Peyer's patch (tissue), 4 donors: Measurements from ENCODE around the gene NTN4. TPM values are rescaled to one million over a fixed set of nuclear protein-coding genes. Genes with fewer than 3 reads are reported as not detected.
"Not testable (repeated sequence)": the region's sequence is repeated elsewhere in the genome, so short reads cannot be mapped to it uniquely, and the experiment has no call there.

ENCODE experiments used
- DNase-seq, 3 donors: peaks; one replicate each; pipeline ENCODE4 v3.0.0-alpha.2; 2017 to 2019
- H3K27ac ChIP-seq, 4 donors: fragments of 200-600 bp; sonication (generic); one replicate each; pipeline ENCODE4 v1.5.1; 2016 to 2019
- H3K27me3 ChIP-seq, 2 donors: fragments of 200-600 bp; sonication (generic); one replicate each; pipeline ENCODE4 v1.5.1; 2019
- H3K36me3 ChIP-seq, 3 donors: fragments of 200-600 bp; sonication (generic); one replicate each; pipeline ENCODE4 v1.5.1; 2016 to 2019
- H3K4me1 ChIP-seq, 4 donors: fragments of 200-600 bp; sonication (generic); one replicate each; pipeline ENCODE4 v1.5.1; 2016 to 2019
- H3K4me3 ChIP-seq, 4 donors: fragments of 200-600 bp; sonication (generic); 1 replicate in 3 of 4; 2 replicates in 1 of 4; pipeline ENCODE4 v1.5.1; 2016 to 2019; ENCODE audit warnings: mild to moderate bottlenecking in 1 of 4
- H3K9me3 ChIP-seq, 4 donors: fragments of 200-600 bp; sonication (generic); one replicate each; pipeline ENCODE4 v1.5.1; 2016 to 2019; ENCODE audit warnings: mild to moderate bottlenecking in 1 of 4
- POLR2A ChIP-seq, 2 donors: fragments of 450-650 bp; IDR thresholded peaks; one replicate each; pipeline ENCODE4 v1.5.1; 2017; ENCODE audit warnings: antibody characterized with exemption in 2 of 2, mild to moderate bottlenecking in 2 of 2, moderate library complexity in 2 of 2
- total RNA-seq, 4 donors: library from RNA; depleted of rRNA; stranded (reverse); fragments of >200 nt; gene quantifications; one replicate each; pipeline ENCODE4 v1.1.0, GENCODE V29; 2016
- TF ChIP-seq, protein P1 (sequence below), 6 experiments: fragments of 450-650 bp in 4 of 6; fragments of 200-600 bp in 2 of 6; sonication (generic) in 1 of 6; IDR thresholded peaks; one replicate each; pipeline ENCODE4 v1.5.1; 2017 to 2019; ENCODE audit warnings: antibody characterized with exemption in 6 of 6, mild to moderate bottlenecking in 3 of 6, moderate library complexity in 1 of 6

NTN4 gene
- total RNA-seq, 4 donors from 2014 or later: 12.3 to 20.6 (median 16.6) TPM

DNA sequence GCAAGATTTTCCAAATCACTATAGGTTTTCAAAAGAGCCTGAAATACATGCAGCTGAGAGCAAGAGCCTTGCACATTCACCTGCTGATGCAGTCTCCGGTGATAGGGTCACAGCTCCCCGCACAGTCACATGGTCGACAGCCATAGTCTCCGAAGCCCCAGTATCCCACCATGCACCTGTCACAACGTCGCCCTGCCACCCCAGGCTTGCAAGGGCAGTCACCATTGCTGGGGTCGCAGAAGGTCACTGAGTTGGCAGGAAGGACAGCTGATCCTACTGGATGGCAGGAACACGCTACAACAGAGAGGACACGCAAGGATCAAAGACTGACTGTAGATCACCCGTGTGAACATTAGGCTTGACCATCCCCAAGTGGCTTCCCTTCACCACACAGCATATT, 107.1 kb downstream of the NTN4 start:
- Histone ChIP-seq H3K27me3 (no peaks in the 10 kb centered on the region), H3K27ac (no peak overlapping the region), H3K36me3 (no peaks in the 10 kb centered on the region), H3K4me3 (no peak overlapping the region), H3K9me3 (no peaks in the 10 kb centered on the region), H3K4me1 (no peaks in the 10 kb centered on the region)
- DNase-seq: no peak
- no peak for TF ChIP-seq POLR2A (IDR thresholded peaks at IDR 0.05)
- TF ChIP-seq, protein P1, sequence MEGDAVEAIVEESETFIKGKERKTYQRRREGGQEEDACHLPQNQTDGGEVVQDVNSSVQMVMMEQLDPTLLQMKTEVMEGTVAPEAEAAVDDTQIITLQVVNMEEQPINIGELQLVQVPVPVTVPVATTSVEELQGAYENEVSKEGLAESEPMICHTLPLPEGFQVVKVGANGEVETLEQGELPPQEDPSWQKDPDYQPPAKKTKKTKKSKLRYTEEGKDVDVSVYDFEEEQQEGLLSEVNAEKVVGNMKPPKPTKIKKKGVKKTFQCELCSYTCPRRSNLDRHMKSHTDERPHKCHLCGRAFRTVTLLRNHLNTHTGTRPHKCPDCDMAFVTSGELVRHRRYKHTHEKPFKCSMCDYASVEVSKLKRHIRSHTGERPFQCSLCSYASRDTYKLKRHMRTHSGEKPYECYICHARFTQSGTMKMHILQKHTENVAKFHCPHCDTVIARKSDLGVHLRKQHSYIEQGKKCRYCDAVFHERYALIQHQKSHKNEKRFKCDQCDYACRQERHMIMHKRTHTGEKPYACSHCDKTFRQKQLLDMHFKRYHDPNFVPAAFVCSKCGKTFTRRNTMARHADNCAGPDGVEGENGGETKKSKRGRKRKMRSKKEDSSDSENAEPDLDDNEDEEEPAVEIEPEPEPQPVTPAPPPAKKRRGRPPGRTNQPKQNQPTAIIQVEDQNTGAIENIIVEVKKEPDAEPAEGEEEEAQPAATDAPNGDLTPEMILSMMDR (IDR thresholded peaks at IDR 0.05): no peak

DNA sequence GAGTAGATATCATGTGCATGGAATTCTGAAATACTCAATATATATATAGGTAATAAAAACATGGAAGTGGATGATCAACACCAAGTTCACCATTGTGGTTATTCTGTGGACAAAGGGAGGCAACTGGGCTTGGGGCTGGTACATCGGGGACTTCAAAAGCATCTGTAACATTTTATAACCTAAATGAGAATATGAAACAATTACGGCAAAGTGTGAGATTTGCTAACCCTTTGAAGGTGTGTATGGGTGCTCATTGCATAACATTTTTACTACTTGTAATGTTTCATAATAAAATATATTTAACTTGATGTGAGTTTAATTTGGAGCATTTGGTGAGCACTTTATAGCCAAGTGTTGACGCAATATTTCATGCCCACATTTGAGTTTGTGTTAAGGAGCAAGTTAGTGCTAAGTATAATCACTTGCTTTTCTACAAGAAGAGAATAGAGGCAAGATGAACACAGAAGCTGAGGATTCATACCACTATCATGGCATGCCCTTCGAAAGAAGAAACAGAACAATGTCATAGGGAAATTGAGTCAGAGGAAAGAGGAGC, 109.3 kb downstream of the NTN4 start:
- Histone ChIP-seq H3K27me3 (no peaks in the 10 kb centered on the region), H3K36me3 (no peaks in the 10 kb centered on the region), H3K9me3 (no peaks in the 10 kb centered on the region), H3K27ac (no peak overlapping the region), H3K4me1 (no peaks in the 10 kb centered on the region), H3K4me3 (no peak overlapping the region)
- DNase-seq: no peak
- TF ChIP-seq, protein P1 (IDR thresholded peaks at IDR 0.05): no peak
- no peak for TF ChIP-seq POLR2A (IDR thresholded peaks at IDR 0.05)

DNA sequence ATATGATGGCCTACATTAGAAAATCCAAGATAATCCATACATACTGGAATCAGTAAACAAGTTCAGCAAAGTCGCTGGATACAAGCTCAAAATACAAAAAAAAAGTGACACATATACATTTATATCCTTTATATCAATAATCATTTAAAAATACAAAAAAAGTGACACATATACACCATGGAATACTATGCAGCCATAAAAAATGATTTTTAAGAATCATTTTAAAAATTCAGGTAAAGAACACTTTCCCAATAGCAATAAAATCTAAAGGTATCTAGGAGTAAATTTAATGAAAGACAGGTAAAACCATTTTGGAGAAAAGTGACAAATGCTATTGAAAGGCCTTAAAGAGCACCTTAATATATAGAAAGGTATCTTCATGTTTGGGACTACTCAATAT, 111.9 kb downstream of the NTN4 start:
- no peak overlapping the region for H3K4me3 ChIP-seq
- H3K27ac ChIP-seq: no peak overlapping the region
- TF ChIP-seq, protein P1 (IDR thresholded peaks at IDR 0.05): no peak
- no peak for TF ChIP-seq POLR2A (IDR thresholded peaks at IDR 0.05)
- no peaks in the 10 kb centered on the region for H3K9me3 ChIP-seq
- H3K36me3 ChIP-seq: no peaks in the 10 kb centered on the region
- no peaks in the 10 kb centered on the region for H3K4me1 ChIP-seq
- DNase-seq: no peak
- no peaks in the 10 kb centered on the region for H3K27me3 ChIP-seq

DNA sequence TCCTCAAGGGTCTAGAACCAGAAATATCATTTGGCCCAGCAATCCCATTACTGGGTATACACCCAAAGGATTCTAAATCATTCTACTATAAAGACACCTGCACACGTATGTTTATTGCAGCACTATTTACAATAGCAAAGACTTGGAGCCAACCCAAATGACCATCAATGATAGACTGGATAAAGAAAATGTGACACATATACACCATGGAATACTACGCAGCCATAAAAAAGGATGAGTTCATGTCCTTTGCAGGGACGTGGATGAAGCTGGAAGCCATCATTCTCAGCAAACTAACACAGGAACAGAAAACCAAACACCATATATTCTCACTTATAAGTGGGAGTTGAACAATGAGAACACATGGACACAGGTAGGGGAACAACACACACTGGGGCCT, 112.8 kb downstream of the NTN4 start:
- not testable (repeated sequence) for DNase-seq, H3K4me1 ChIP-seq, H3K9me3 ChIP-seq, H3K4me3 ChIP-seq, H3K27me3 ChIP-seq, H3K27ac ChIP-seq, H3K36me3 ChIP-seq

DNA sequence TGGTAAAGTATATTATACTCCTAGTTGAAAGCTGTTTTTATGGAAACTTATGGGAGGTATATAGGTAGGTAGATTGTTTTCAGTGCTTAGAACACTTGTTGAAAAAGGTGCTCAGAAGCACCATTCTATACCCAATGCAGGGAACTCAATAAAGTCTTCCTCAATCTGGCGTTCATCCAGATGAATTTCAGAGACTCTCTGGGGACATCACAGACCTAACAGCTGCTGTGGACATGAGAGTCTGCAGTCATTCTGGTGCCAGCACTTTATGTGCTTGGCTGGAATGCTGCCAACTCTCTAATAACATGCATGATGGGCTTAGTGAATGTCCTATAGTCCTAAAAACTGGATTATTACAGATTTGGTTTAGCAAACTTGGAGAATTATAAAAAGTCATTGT, 115.9 kb downstream of the NTN4 start:
- H3K4me3 ChIP-seq: no peak overlapping the region
- no peak overlapping the region for H3K27ac ChIP-seq
- no peaks in the 10 kb centered on the region for H3K4me1 ChIP-seq
- no peaks in the 10 kb centered on the region for H3K36me3 ChIP-seq
- no peak for DNase-seq
- TF ChIP-seq, protein P1 (IDR thresholded peaks at IDR 0.05): no peak
- TF ChIP-seq POLR2A (IDR thresholded peaks at IDR 0.05): no peak
- H3K27me3 ChIP-seq: no peaks in the 10 kb centered on the region
- H3K9me3 ChIP-seq: no peaks in the 10 kb centered on the region

DNA sequence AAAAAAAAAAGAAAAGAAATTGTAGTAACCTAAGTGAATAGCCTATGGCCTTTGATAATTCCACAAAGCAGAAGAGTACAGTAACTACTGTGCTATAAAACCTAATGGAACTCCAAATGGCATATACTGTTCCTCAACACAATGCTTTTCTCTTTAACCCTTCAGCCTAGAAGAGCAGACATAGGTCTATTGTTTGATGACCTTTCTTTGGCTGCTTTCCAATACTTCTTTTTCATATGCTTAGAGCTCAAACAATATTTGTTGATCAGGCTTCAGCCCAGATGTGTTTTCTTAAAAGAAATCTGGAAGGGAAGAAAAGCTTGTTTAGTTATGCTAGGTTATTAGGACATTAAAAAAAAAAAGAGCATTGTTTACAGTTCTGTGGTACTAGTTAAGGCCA, 116.4 kb downstream of the NTN4 start:
- H3K27ac ChIP-seq: no peak overlapping the region

More for the DNA sequence above, 116.4 kb downstream of the NTN4 start:
- no peak for DNase-seq
- Histone ChIP-seq H3K9me3 (no peaks in the 10 kb centered on the region), H3K36me3 (no peaks in the 10 kb centered on the region), H3K27me3 (no peaks in the 10 kb centered on the region), H3K4me1 (no peaks in the 10 kb centered on the region), H3K4me3 (no peak overlapping the region)
- TF ChIP-seq, protein P1 (IDR thresholded peaks at IDR 0.05): no peak
- TF ChIP-seq POLR2A (IDR thresholded peaks at IDR 0.05): no peak
